ENCODE data around the gene ACP1.
A peak's percentile ranks its signal among the peaks of the same experiment; 100 is the strongest.

The ACP1 gene

GRCh38 chr2:283996-284794, 19.4 kb downstream of the ACP1 start:
- DNase-seq: no peak
- no peak for ATAC-seq
- peaks cover 21% of the 10 kb centered on the region for H3K27me3 Mint-ChIP-seq
- H3K27ac Mint-ChIP-seq: no peak overlapping the region
- no peak overlapping the region for H3K4me3 Mint-ChIP-seq
- H3K9me3 Mint-ChIP-seq: no peaks in the 10 kb centered on the region
- H3K4me1 Mint-ChIP-seq: no peaks in the 10 kb centered on the region

GRCh38 chr2:284896-285492, 20.2 kb downstream of the ACP1 start:
- Mint-ChIP-seq H3K27me3 (peaks cover 29% of the 10 kb centered on the region), H3K4me3 (no peak overlapping the region), H3K9me3 (no peaks in the 10 kb centered on the region), H3K27ac (peak overlapping the region in 1 of 2 donors; percentile 59), H3K4me1 (peaks cover 8% of the 10 kb centered on the region)
- DNase-seq (no peak), ATAC-seq (no peak)

GRCh38 chr2:285531-285930, 20.8 kb downstream of the ACP1 start:
- ATAC-seq (no peak), DNase-seq (no peak)
- peaks cover 35% of the 10 kb centered on the region for H3K27me3 Mint-ChIP-seq
- no peak overlapping the region for H3K27ac Mint-ChIP-seq
- H3K4me3 Mint-ChIP-seq: no peak overlapping the region
- H3K9me3 Mint-ChIP-seq: no peaks in the 10 kb centered on the region
- H3K4me1 Mint-ChIP-seq: peaks cover 9% of the 10 kb centered on the region

- peaks cover 9% of the 10 kb centered on the region for H3K4me1 Mint-ChIP-seq
- no peak overlapping the region for H3K4me3 Mint-ChIP-seq
- H3K27ac Mint-ChIP-seq: no peak overlapping the region
- ATAC-seq (no peak), DNase-seq (no peak)
- no peaks in the 10 kb centered on the region for H3K9me3 Mint-ChIP-seq
- peaks cover 40% of the 10 kb centered on the region for H3K27me3 Mint-ChIP-seq
Observed at GRCh38 chr2:286035-286434, 21.3 kb downstream of the ACP1 start.

- Mint-ChIP-seq H3K9me3 (no peaks in the 10 kb centered on the region), H3K27me3 (peaks cover 40% of the 10 kb centered on the region), H3K27ac (no peak overlapping the region), H3K4me3 (peak overlapping the region in 1 of 2 donors; percentile 41), H3K4me1 (peaks cover 9% of the 10 kb centered on the region)
- ATAC-seq: no peak
- no peak for DNase-seq
Observed at GRCh38 chr2:286774-287392, 22.1 kb downstream of the ACP1 start.

- DNase-seq (peak; percentile 15 to 16), ATAC-seq (peak; percentile 66)
- Mint-ChIP-seq H3K27ac (no peak overlapping the region), H3K9me3 (no peaks in the 10 kb centered on the region), H3K4me3 (peak overlapping the region in 1 of 2 donors; percentile 46), H3K4me1 (peaks cover 9% of the 10 kb centered on the region), H3K27me3 (peaks cover 40% of the 10 kb centered on the region)
Observed at GRCh38 chr2:287471-287885, 22.7 kb downstream of the ACP1 start.

- no peak within 1 kb of the TSS for H3K27ac Mint-ChIP-seq
- peaks cover 40% of the 10 kb centered on the region for H3K27me3 Mint-ChIP-seq
- peak; percentile 13 to 22 for DNase-seq
- H3K4me1 Mint-ChIP-seq: peaks cover 9% of the 10 kb centered on the region
- peak within 1 kb of the TSS; percentile 46 to 47 for H3K4me3 Mint-ChIP-seq
- no peaks in the 10 kb centered on the region for H3K9me3 Mint-ChIP-seq
- ATAC-seq: peak; percentile 44
Observed at GRCh38 chr2:287911-288757, 23.4 kb downstream of the ACP1 start, which contains the start of gene ALKAL2. ALKAL2 (minus strand) TSS chr2:288091; CDS start chr2:287835, 256 bp downstream.

- peaks cover 40% of the 10 kb centered on the region for H3K27me3 Mint-ChIP-seq
- DNase-seq (no peak), ATAC-seq (peak; percentile 26)
- H3K9me3 Mint-ChIP-seq: no peaks in the 10 kb centered on the region
- peaks cover 9% of the 10 kb centered on the region for H3K4me1 Mint-ChIP-seq
- H3K27ac Mint-ChIP-seq: no peak overlapping the region
- peak overlapping the region; percentile 41 to 47 for H3K4me3 Mint-ChIP-seq
Observed at GRCh38 chr2:288758-289361, 24.1 kb downstream of the ACP1 start.

GRCh38 chr2:289362-290089, 24.8 kb downstream of the ACP1 start:
- Mint-ChIP-seq H3K27me3 (peaks cover 40% of the 10 kb centered on the region), H3K9me3 (no peaks in the 10 kb centered on the region), H3K27ac (no peak overlapping the region), H3K4me1 (peaks cover 9% of the 10 kb centered on the region), H3K4me3 (peak overlapping the region; percentile 69)
- DNase-seq: peak in 1 of 2 donors; percentile 7
- peak; percentile 19 for ATAC-seq

- DNase-seq (peak; percentile 22 to 39), ATAC-seq (no peak)
- Mint-ChIP-seq H3K27me3 (peaks cover 46% of the 10 kb centered on the region), H3K4me1 (peaks cover 9% of the 10 kb centered on the region), H3K27ac (no peak overlapping the region), H3K9me3 (no peaks in the 10 kb centered on the region), H3K4me3 (peak overlapping the region; percentile 69)
Observed at GRCh38 chr2:290090-290722, 25.5 kb downstream of the ACP1 start.

GRCh38 chr2:295090-295489, 30.3 kb downstream of the ACP1 start:
- DNase-seq: no peak
- peaks cover under 1% of the 10 kb centered on the region for H3K4me1 Mint-ChIP-seq
- no peak overlapping the region for H3K4me3 Mint-ChIP-seq
- peaks cover 33% of the 10 kb centered on the region for H3K27me3 Mint-ChIP-seq
- H3K9me3 Mint-ChIP-seq: no peaks in the 10 kb centered on the region
- H3K27ac Mint-ChIP-seq: no peak overlapping the region
- ATAC-seq: no peak

- Mint-ChIP-seq H3K4me3 (no peak overlapping the region), H3K4me1 (no peaks in the 10 kb centered on the region), H3K9me3 (peaks cover 0 to 6% of the 10 kb centered on the region in 2 donors), H3K27me3 (peaks cover 23% of the 10 kb centered on the region), H3K27ac (no peak overlapping the region)
- no peak for DNase-seq
- ATAC-seq: no peak
Observed at GRCh38 chr2:296354-296753, 31.6 kb downstream of the ACP1 start.

- Mint-ChIP-seq H3K27me3 (no peaks in the 10 kb centered on the region), H3K4me1 (no peaks in the 10 kb centered on the region), H3K4me3 (no peak overlapping the region), H3K27ac (no peak overlapping the region), H3K9me3 (peaks cover 9 to 11% of the 10 kb centered on the region in 2 donors)
- no peak for ATAC-seq
- DNase-seq: no peak
Observed at GRCh38 chr2:305366-305765, 40.6 kb downstream of the ACP1 start.
